HEK293 (cell line): Measurements from ENCODE around the gene OBP2A.

Experiments
- ATF2 ChIP-seq: fragments of 450-650 bp; formaldehyde crosslinking; IDR thresholded peaks from 2 replicates; pipeline ENCODE4 v1.5.1; 2016; ENCODE audit warnings: missing biosample characterization, missing genetic modification characterization, low read depth
- CTCF ChIP-seq: fragments of 450-650 bp; formaldehyde crosslinking; IDR thresholded peaks from 2 replicates; pipeline ENCODE4 v1.5.1; 2016; ENCODE audit warnings: missing biosample characterization, missing genetic modification characterization
- PRDM10 ChIP-seq: fragments of 450-650 bp; formaldehyde crosslinking; IDR thresholded peaks from 2 replicates; pipeline ENCODE4 v1.5.1; 2016; ENCODE audit warnings: missing biosample characterization, missing genetic modification characterization
- REST ChIP-seq: fragments of 450-650 bp; formaldehyde crosslinking; IDR thresholded peaks from 2 replicates; pipeline ENCODE4 v1.5.1; 2016; ENCODE audit warnings: missing biosample characterization, missing genetic modification characterization
- YY1 ChIP-seq: fragments of 450-650 bp; formaldehyde crosslinking; IDR thresholded peaks from 2 replicates; pipeline ENCODE4 v1.5.1; 2018; ENCODE audit warnings: missing biosample characterization, missing genetic modification characterization
- ZBTB10 ChIP-seq: fragments of 450-650 bp; formaldehyde crosslinking; IDR thresholded peaks from 2 replicates; pipeline ENCODE4 v1.5.1; 2016; ENCODE audit warnings: missing biosample characterization, missing genetic modification characterization
- ZBTB44 ChIP-seq: fragments of 450-650 bp; IDR thresholded peaks from 2 replicates; pipeline ENCODE4 v1.5.1; 2018; ENCODE audit warnings: missing biosample characterization, mild to moderate bottlenecking, missing genetic modification characterization
- ZNF138 ChIP-seq: fragments of 450-650 bp; formaldehyde crosslinking; IDR thresholded peaks from 2 replicates; pipeline ENCODE4 v1.5.1; 2016; ENCODE audit warnings: missing biosample characterization, missing genetic modification characterization, borderline replicate concordance
- ZNF2 ChIP-seq: fragments of 450-650 bp; formaldehyde crosslinking; IDR thresholded peaks from 2 replicates; pipeline ENCODE4 v1.5.1; 2016; ENCODE audit warnings: missing biosample characterization, missing genetic modification characterization
- ZNF544 ChIP-seq: fragments of 450-650 bp; formaldehyde crosslinking; IDR thresholded peaks from 2 replicates; pipeline ENCODE4 v1.5.0; 2017; ENCODE audit warnings: missing biosample characterization, missing genetic modification characterization
- ZNF701 ChIP-seq: fragments of 450-650 bp; formaldehyde crosslinking; IDR thresholded peaks from 2 replicates; pipeline ENCODE4 v1.5.1; 2016; ENCODE audit warnings: missing biosample characterization, missing genetic modification characterization

GRCh38 chr9:135516132-135516860, 29.6 kb upstream of the OBP2A start:
- TF ChIP-seq CTCF (tag by site-specific recombination) (no peak), REST (no peak), YY1 (no peak), PRDM10 (tag by site-specific recombination) (no peak), ZBTB44 (tag by site-specific recombination) (no peak), ZNF701 (tag by site-specific recombination) (no peak), ZNF544 (no peak), ATF2 (tag by site-specific recombination) (no peak), ZBTB10 (tag by site-specific recombination) (no peak), ZNF138 (tag by site-specific recombination) (no peak), ZNF2 (tag by site-specific recombination) (no peak)
